Chondrocyte (in vitro differentiated cells): ENCODE measurements around the gene LIN7B. TPM values are rescaled to one million over a fixed set of nuclear protein-coding genes. Genes with fewer than 3 reads are reported as not detected.

Experiments
- DNase-seq: peaks from one replicate; pipeline ENCODE4 v3.0.0; 2021; ENCODE audit warnings: mixed read lengths, low spot score
- H3K27ac Mint-ChIP-seq: one replicate; pipeline ENCODE4 v1.8.0; 2021; ENCODE audit warnings: mild to moderate bottlenecking, moderate library complexity, mixed read lengths; ENCODE audit not compliant: unreplicated experiment
- H3K27me3 Mint-ChIP-seq: 2 replicates; pipeline ENCODE4 v1.8.0; 2021; ENCODE audit warnings: low read depth, mixed read lengths
- H3K36me3 Mint-ChIP-seq: 2 replicates; pipeline ENCODE4 v1.8.0; 2021; ENCODE audit warnings: low read depth, mixed read lengths
- H3K4me1 Mint-ChIP-seq: 2 replicates; pipeline ENCODE4 v1.8.0; 2021; ENCODE audit warnings: low read depth, mild to moderate bottlenecking, mixed read lengths
- H3K4me3 Mint-ChIP-seq: one replicate; pipeline ENCODE4 v1.8.0; 2021; ENCODE audit warnings: mild to moderate bottlenecking, moderate library complexity, mixed read lengths; ENCODE audit not compliant: unreplicated experiment
- H3K9me3 Mint-ChIP-seq: 2 replicates; pipeline ENCODE4 v1.8.0; 2021; ENCODE audit warnings: low read depth, mixed read lengths
- CTCF ChIP-seq: fragments of 200-600 bp; sonication (generic); IDR thresholded peaks from 2 replicates; pipeline ENCODE4 v1.5.0; 2021; ENCODE audit warnings: antibody characterized with exemption, mild to moderate bottlenecking, moderate library complexity
- total RNA-seq: library from RNA; stranded (reverse); gene quantifications from 3 replicates; pipeline ENCODE4 v1.2.1, GENCODE V29; 2021

The LIN7B gene
- total RNA-seq, 1 donor from 2014 or later: 13.9 TPM

GRCh38 chr19:49106648-49107135 lies 7.5 kb upstream of the LIN7B start:
- H3K27me3 Mint-ChIP-seq: no peaks in the 10 kb centered on the region
- peaks cover 26% of the 10 kb centered on the region for H3K4me1 Mint-ChIP-seq
- H3K9me3 Mint-ChIP-seq: no peaks in the 10 kb centered on the region
- H3K36me3 Mint-ChIP-seq: peaks cover 28% of the 10 kb centered on the region
- peak; percentile 88 for TF ChIP-seq CTCF
- no peak overlapping the region for H3K27ac Mint-ChIP-seq
- no peak overlapping the region for H3K4me3 Mint-ChIP-seq
- DNase-seq: no peak

- Mint-ChIP-seq H3K27ac (no peak overlapping the region), H3K36me3 (peaks cover 26% of the 10 kb centered on the region), H3K4me1 (peaks cover 26% of the 10 kb centered on the region), H3K4me3 (no peak overlapping the region), H3K9me3 (no peaks in the 10 kb centered on the region), H3K27me3 (no peaks in the 10 kb centered on the region)
- TF ChIP-seq CTCF: no peak
- DNase-seq: no peak
Measured at GRCh38 chr19:49107625-49108459, 6.3 kb upstream of the LIN7B start.

- no peaks in the 10 kb centered on the region for H3K27me3 Mint-ChIP-seq
- no peak for DNase-seq
- no peaks in the 10 kb centered on the region for H3K9me3 Mint-ChIP-seq
- peaks cover 26% of the 10 kb centered on the region for H3K36me3 Mint-ChIP-seq
- H3K4me1 Mint-ChIP-seq: peaks cover 35% of the 10 kb centered on the region
- TF ChIP-seq CTCF: no peak
- no peak overlapping the region for H3K4me3 Mint-ChIP-seq
- H3K27ac Mint-ChIP-seq: peak overlapping the region; percentile 52
Measured at GRCh38 chr19:49109051-49109450, 5.1 kb upstream of the LIN7B start.

GRCh38 chr19:49109569-49110233 lies 4.5 kb upstream of the LIN7B start:
- Mint-ChIP-seq H3K4me3 (no peak overlapping the region), H3K4me1 (peaks cover 35% of the 10 kb centered on the region), H3K27me3 (no peaks in the 10 kb centered on the region), H3K27ac (no peak overlapping the region), H3K36me3 (peaks cover 25% of the 10 kb centered on the region), H3K9me3 (no peaks in the 10 kb centered on the region)
- DNase-seq: no peak
- TF ChIP-seq CTCF: no peak

GRCh38 chr19:49110567-49110966 lies 3.6 kb upstream of the LIN7B start:
- DNase-seq: no peak
- no peak overlapping the region for H3K4me3 Mint-ChIP-seq

More at GRCh38 chr19:49110567-49110966, 3.6 kb upstream of the LIN7B start:
- Mint-ChIP-seq H3K4me1 (peaks cover 40% of the 10 kb centered on the region), H3K36me3 (peaks cover 20% of the 10 kb centered on the region), H3K9me3 (no peaks in the 10 kb centered on the region), H3K27ac (peak overlapping the region; percentile 79), H3K27me3 (no peaks in the 10 kb centered on the region)
- TF ChIP-seq CTCF: no peak
